ENCODE measurements around the gene BAIAP2.

BAIAP2 gene

DNA sequence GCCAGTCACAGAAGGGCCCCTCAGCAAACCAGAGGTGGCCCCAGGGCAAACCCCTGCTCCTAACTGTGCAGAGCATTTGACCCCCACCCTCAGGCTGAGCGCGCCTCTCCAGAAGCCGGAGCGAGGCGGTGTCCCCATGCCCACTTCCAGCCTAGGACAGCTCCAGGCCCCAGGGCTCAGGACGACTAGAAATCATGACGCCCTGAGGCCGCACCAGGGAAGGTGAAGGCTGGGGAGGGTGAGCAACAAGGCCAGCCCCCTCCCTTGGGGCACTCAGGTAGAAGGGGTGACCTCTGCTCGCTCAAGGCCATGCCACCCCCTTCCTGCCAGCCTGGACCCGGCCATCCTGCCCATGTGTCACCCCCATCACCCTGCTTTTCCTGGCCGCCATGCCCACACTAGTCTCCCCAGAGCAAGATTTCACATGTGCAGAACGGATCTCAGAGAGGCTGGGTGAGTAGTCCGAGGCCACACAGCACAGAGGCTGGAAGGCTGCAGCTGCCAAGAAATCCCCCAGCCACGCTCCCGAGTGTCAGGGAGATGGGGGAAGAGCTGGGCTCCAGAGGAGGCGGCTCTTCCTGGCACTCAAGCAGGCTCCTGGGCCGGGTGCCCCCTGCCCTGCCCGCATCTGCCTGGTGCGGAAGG is 128.2 kb downstream of the BAIAP2 start:
- DNase-seq, result no peak

DNA sequence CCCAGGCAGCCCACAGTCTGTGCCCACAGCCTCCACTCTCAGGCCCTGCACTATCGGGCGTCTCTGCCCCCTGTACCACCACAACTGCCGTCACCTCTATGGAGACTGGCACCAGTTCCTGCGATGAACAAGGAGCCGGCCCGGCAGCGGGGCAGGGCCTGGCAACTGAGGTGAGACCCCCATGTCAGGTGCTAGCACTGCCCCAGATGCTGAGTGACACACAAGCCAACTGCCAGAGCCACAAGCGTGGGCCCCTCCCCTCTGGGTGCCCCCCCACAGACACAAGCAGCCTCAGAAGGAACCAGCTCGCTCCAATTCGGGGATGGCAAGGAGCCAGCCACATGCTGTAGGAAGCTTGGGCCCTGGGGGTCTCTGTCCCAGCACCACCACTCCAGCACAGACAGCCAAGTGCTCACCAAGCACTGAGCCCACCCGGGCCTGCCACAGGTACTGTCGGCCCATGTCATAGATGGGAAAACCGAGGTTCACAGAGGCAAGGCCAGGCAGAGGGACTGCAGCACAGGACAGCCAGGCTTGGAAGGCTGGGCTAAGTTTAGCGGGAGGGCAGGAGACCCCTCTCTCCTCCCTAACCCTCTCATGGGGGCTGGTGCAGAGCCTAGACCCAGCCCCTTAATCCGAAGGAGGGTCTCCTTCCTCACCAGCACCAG is 128.9 kb downstream of the BAIAP2 start:
- DNase-seq, result no peak

DNA sequence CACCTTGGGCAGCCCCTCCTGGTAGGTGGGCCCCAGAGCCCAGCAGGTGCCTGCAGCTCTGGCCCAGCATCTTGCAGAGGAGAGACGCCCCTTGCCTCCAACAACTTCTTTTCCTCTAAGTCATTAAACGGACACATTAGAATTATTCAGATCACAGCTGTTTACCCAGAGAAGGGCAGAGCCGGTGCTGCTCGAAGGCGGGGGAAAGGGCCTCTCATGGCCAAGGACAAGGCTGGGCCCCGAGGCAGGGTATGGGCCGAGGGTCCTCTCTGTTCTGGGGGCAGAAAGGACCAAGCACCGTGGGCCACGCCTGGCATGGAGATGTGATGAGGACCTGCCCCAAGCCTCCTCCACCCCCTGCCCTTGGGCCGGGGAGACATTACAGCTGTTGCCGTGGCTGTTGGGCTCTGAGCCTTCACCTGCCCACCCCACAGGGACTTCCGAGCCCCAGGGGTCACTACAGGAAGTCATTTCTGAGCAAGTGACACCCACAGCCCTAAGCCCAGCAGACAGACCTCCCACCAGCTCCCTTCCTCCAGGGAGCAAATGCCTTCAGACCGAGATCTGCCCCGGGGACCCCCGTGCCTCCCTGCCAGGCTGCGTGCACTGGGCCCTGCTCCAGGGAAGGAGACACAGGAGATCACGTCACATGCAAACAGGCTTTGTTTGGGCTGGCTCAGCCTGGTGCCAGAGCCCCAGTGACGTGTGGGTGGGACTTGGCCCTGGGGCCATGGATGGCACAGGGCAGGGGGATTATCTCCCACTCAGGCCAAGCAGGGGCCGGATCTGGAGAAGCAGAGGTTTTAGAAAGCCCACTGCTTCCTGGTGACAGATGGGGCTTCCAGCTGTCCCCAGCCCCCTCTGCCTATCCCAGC is 129.7 kb downstream of the BAIAP2 start:
- DNase-seq, result peak; percentile 69

DNA sequence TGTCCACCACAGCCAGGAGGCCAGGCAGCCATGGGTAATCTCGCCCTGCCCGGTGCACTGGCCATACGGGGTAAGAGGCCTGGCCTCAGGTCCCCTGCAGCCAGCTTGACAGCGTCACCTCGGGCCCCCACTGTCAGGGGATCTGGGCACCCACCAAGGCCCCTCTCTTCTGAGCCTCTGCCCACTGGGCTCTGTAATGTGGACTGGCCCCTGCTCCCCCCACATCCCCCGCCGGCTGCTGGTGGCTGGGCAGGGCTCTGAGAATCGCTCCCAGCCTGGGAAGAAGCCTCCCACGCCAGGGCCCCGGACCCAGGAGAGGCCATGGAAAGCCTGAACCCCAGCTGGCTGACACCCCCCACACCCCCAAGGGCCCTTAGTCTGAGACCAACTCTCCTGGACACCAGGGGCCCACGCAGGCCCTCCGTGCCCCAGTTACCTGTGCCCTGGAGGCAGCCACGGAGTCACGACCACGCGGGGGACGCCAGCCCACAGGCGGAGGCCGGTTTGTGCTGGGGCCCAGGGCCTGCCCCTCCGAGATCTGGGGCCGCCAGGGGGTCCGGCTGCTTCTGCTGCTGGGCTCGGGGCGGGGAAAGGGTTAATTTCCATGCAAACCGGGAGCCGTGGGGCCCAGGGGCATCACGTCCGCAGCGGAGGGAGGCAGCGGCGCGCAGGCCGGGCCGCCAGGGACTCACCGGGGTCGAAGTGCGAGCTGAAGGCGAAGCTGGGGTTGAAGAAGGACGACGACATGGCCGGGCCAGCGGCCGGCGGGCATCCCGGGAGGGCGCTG is 130.5 kb downstream of the BAIAP2 start, which contains the start of gene PVALEF:
Gene PVALEF, plus strand, starts transcription at position 262 of the 787 bp plus-strand sequence. CDS start 15,720 bp downstream, outside the sequence.
- DNase-seq, result no peak

DNA sequence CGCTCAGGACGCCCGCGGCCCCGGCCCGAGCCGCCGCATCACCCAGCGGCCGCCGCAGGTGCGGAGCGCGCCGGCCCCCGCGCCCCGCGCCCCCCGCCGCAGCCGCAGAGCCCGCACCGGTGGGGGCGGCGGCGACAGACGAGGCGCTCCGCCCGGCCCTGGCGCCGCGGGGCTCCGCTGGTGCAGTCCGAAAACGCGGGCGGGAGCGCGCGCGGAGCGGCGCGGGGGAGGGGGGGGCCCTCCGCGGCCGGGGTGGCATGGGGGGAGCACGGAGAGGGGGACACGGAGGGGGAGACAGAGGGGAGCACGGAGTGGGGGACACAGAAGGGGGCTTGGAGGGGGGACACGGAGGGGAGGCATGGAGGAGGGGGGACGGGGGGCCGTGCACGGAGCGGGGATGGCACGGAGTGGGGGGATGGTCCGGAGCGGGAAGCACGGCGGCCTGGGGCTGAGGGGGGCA is 131.1 kb downstream of the BAIAP2 start, which contains the start of gene AATK:
Gene AATK, minus strand, starts transcription at position 189 of the 460 bp plus-strand sequence. CDS start 229 bp downstream, outside the sequence.
- DNase-seq, result no peak

All from NCI-H1694 treated with DMSO at 0.1 percent for 48 hours (cell line).